NCI-H1048 (cell line): Measurements from ENCODE around the gene RAD23B.
"Not testable (repeated sequence)": the region's sequence is repeated elsewhere in the genome, so short reads cannot be mapped to it uniquely, and the experiment has no call there.

Experiments used
- DNase-seq: peaks from one replicate; lab custom pipeline; 2025; lab: John Stamatoyannopoulos, UW

Gene RAD23B

GRCh38 chr9:107293543-107294085 is 10.5 kb downstream of the RAD23B start:
- DNase-seq: no peak

- DNase-seq: no peak
These were observed 11.7 kb downstream of the RAD23B start for GRCh38 chr9:107294756-107295155.

DNA sequence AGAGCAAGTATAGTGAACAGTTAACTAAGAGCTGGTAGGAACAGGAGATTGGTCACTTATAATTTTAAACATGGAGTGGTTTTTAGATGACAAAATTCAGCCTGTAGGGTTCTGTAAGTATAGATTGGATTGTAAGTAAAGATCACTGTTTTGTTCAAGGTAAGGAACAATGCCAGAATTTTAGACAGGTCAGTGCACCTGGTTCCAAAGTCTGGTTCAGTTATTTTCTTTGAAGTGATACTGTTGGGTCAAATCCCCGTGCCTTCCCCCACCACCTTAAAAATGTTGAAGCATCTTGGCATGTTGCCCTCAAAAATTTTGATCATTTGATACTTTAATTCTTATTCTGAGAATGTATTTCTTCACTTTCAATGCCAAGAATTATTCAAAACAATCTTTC is 12.9 kb downstream of the RAD23B start:
- no peak for DNase-seq

- DNase-seq: not testable (repeated sequence)
These were observed 13.5 kb downstream of the RAD23B start for GRCh38 chr9:107296592-107296991.

DNA sequence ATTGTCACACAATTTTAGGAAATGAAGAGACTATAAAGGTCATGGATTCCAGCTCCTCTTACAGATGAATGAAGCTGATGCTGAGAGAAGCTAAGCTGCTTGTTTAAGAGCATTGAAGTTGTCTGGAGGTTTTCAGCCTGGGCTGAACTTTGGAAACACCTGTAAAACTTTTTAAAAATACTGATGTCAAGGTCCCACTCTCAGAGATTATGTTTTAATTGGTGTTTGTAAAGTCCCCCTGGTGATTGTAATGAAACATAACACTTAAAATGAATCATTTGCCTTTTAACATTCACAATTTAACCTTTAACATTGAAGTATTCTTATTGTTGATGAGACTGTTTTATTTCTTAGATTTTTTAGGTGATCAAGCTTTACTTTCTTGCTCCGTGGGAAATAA is 16.4 kb downstream of the RAD23B start:
- DNase-seq: no peak

DNA sequence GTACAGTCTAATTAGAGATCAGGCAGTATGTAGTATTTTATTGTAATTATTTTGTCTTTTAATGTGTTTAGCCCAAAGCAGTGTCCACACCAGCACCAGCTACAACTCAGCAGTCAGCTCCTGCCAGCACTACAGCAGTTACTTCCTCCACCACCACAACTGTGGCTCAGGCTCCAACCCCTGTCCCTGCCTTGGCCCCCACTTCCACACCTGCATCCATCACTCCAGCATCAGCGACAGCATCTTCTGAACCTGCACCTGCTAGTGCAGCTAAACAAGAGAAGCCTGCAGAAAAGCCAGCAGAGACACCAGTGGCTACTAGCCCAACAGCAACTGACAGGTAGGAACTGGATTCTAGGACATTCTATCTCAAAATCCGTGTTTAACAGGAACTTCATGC is 23.2 kb downstream of the RAD23B start:
- DNase-seq: no peak

GRCh38 chr9:107307331-107307730 is 24.3 kb downstream of the RAD23B start:
- DNase-seq: no peak

DNA sequence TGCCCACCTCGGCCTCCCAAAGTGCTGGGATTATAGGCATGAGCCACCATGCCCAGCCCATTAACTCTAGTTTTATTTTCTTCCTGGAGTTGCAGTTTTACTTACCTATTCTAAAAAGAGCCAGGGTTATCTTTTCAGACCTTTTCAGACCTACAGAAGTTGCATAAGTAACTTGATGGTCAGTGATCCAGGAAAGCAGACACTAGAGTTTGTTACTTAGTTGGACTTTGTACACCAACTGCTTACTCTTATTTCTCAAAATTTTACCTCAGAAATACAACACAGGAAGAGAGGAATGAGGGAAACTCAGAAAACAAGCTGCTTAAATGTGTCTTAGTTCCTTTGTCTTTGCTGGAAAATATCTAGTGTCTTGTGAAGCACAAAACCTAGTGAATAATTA is 25.4 kb downstream of the RAD23B start:
- no peak for DNase-seq

- no peak for DNase-seq
These were observed 26.2 kb downstream of the RAD23B start for GRCh38 chr9:107309271-107309670.

DNA sequence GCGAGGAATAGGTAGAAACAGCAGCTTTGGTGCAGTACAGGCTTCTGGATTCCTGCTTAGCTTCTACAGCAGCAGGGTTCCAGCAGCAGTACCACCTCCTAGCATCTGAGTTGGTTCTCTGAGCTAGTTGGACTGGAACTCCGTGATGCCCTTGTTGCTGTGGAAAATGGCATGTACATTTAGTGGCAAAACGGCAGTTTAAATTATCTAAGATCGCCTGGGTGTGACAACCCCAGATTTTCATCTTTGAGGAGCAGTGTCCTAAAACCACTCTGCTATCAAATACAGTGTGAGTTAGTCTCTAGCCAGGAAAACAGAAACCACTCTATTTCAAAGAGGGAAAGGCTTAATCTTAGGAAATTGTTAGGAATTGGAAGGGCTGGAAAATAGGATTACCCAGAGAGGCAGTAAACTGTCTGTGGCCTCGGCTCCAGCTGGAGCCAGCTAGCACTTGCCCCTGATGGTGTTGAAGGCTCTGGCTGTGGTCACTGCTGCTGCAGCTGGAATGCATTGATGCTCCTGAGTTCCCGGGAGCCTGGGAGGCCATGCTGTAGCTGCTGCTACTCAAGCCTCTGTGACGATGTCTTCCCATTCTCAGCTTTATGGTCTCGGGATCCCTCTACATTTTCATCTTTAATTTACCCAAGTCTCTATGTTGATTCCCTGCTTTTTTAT is 29.4 kb downstream of the RAD23B start:
- no peak for DNase-seq

GRCh38 chr9:107313555-107314096 is 30.5 kb downstream of the RAD23B start:
- DNase-seq: no peak

- DNase-seq: no peak
These were observed 31.7 kb downstream of the RAD23B start for GRCh38 chr9:107314763-107315162.

DNA sequence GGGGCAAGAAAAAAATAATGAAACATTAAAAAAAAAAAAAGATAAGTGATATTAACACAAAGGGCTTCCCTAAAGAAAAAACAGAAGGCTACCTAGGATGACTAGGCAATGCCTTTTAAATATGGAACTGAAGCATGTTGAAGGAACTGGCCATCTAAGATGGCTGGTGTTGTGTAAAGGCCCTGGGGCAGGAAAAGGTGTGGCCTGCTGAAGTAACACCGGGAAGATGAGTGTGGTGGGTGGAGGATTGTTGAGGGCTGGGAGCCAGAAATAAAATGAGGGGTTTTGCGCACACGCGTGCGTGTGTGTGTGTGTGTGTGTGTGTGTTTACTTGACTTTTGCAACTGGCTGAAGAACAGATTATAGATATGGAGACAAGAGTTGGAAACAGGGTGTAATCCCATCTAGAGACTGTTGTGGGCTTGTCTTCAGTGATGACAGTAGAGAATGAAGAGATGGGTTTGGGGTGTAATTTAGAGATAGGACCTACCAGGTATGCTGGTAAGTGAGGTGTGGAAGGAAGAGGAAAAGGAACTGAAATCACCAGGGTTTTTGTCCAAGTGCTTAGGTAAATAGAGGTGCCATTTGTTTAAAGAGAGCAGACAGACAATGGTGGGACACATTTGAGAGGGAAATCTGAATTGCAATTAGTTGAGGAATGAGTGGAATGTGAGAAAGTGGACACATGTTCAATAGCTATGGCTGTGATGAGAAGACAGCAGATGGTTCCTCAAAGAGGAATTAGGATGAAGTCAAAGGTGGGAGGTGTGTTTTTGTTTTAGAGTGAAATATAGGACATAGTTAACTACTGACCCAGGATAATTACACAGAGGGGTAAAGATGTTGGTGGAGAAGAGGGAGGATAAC is 33.9 kb downstream of the RAD23B start:
- DNase-seq: no peak

GRCh38 chr9:107322643-107323042 is 39.6 kb downstream of the RAD23B start:
- DNase-seq: no peak

DNA sequence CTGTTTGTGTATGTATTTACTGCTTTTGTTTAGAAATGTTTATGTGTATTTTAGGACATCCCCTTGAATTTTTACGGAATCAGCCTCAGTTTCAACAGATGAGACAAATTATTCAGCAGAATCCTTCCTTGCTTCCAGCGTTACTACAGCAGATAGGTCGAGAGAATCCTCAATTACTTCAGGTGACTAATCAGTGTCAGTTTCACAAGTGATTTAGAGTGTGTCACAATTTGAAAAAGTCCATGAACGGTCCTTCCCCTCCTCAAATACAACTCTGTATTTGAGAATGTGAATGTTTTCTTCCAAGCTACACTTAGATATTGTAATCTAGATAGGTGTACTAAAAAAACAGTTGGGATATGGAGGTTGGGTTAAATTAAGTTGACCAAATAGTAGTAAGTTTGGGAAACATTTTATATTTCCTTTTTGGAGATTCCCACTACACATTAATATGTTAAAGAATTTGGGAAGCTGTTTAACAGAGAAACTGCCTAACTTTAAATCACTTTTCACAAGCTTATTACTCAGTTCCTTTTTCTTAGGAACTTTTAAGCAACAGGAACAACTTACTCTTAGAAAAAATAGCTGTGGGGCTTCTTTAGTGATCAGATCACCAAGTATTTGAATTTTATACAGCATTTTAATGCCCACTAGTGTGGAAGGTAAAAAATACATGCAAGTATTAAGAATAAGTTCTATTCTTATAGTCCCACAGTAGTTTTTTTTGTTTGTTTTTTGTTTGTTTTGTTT is 40.9 kb downstream of the RAD23B start:
- no peak for DNase-seq

DNA sequence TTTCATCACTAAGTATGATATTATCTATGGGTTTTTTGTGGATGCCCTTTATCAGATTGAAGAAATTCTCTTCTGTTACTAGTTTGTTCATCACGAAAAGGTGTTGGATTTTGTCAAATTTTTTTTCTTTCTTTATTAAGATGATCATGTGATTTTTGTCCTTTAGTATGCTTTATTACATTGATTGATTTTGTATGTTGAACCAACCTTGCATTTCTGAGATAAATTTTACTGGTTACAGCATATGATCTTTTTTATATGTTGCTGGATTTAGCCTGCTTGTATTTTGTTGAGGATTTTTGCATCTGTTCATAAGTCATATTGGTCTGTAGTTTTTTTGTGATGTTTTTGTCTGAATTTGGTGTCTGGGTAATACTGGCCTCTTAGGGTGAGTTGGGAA is 42.8 kb downstream of the RAD23B start:
- DNase-seq: no peak

DNA sequence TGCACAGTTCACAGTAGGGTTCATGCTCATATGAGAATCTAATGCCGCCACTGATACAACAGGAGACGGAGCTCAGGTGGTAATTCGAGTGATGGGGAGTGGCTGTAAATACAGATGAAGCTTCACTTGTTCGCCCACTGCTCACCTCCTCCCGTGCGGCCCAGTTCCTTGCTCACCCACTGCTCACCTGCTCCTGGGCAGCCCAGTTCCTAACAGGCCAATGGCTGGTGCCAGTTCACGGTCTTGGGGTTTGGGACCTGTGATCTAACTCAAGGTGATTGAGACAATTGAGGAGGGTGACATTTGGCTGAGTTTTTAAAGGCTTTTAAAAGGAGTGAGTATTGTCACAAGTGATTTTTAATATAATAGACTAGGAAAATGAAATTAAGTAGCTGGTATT is 45.4 kb downstream of the RAD23B start:
- DNase-seq: no peak

GRCh38 chr9:107330420-107330819 is 47.3 kb downstream of the RAD23B start:
- DNase-seq: no peak

GRCh38 chr9:107332883-107333282 is 49.8 kb downstream of the RAD23B start:
- no peak for DNase-seq

GRCh38 chr9:107333363-107333762 is 50.3 kb downstream of the RAD23B start:
- no peak for DNase-seq

DNA sequence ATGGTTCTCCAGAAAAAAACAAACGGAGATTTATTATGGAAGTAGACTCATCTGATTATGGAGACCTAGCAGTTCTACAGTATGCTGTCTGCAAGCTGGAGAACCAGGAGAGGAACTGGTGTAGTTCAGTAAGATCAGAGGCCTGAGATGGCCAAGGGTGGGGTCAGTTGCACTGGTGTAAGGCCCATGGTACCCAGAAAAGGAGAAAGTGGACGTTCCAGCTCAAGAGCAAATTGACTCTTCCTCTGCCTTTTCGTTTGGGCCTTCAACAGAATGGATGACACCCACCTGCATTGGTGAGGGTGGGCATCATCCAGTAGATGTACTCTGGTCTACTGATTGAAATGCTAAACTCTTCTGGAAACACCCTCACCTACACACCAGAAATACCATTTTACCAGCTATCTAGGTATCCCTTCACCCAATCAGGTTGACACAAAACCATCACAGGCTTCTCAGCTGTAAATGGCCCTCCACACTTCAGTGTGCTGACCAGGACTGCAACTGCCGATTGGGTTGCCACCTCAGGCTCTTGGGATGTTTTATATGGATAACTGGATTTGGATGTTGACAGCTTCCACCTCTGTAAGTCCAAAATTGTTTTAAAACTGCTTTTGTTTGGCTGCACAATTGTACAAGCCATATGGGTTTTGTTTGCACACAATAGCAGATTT is 51.2 kb downstream of the RAD23B start:
- no peak for DNase-seq

GRCh38 chr9:107335331-107335730 is 52.3 kb downstream of the RAD23B start:
- DNase-seq: no peak
